GM18868 (cell line): ENCODE data around the gene ANXA6.

Source experiments
- ATAC-seq: cut with Tn5 transposase; IDR thresholded peaks from one replicate; pipeline ENCODE4 v1.9.1; 2021; ENCODE audit warnings: mild to moderate bottlenecking, moderate library complexity; ENCODE audit not compliant: unreplicated experiment

ANXA6 gene

GRCh38 chr5:151106509-151106908 is 51.1 kb downstream of the ANXA6 start:
- ATAC-seq, result no peak

DNA sequence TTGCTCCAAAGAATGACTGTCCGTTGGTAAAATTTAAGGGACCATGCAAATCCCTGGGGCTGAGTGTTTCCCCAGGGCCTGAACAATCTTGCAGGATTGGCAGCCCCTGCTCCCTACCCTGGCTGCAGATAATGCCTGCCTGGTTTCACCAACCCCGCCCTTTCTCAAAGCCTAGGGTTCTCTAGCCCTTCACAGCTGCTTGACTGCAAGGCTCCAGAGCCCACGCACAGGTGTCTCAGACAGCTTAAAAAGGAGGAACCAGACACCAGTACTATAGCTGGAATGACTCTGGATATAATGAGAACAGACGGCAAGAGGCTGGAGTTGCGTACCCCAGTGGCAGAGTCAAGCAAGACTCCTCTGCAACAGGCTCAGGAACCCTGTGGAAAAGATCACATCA is 51.5 kb downstream of the ANXA6 start:
- ATAC-seq, result no peak

DNA sequence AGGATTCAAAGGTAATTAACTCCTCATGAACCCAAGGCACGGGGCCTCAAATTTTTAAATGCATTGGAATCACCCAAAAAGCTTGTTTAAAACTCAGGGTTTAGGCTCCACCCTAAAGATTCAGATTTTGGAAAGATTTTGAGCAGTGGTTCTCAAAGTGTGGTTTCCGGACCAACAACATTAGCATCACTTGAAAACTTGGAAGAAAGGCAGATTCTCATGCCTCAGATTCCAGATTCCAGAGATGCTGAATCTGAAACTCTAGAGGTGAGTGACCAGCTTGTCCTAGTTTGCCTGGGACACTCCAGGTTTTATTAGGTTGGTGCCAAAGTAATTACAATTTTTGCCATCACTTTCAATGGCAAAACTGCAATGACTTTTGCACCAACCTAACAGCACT is 52.0 kb downstream of the ANXA6 start:
- ATAC-seq, result no peak

- ATAC-seq, result no peak
These were observed 52.8 kb downstream of the ANXA6 start for GRCh38 chr5:151104795-151105194.

DNA sequence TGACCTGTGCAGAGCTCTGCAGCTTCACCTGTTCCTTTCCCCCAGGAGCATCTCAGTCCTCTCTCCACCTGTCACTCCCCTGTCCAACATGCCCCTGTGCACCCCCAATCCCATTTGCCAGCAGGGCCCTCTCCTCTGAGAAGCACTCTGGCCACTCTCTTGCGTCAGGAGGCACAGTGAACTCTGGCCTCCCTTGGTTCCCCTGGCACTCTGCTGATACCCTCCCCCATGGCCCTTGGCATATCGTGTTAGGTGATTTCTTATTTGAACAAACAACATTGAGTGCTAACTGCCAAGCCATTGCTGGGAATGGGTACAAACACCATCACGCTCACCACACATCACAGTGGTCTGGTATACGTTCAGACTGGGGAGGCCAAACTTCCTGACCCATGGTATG is 55.8 kb downstream of the ANXA6 start:
- no peak for ATAC-seq

DNA sequence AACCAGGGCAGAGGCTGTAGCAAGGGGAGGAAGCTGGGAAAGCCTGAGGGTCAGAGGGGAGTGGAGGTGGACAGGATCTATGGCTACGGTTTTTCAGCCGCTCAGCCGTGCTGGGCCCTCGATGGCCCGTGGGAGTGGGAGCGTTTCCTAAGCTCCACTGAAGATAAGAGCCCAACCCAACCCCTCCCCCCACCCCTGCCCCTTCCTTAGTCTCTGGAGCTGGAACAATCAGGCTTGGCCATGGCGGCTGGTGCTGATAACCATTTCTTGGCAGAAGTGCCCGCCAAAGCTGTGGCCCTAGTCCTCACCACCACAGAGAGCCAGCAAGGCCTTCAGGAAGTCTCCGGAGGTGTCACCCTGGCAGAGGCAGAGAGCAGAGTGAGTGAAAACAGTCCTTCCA is 56.4 kb downstream of the ANXA6 start:
- no peak for ATAC-seq

GRCh38 chr5:151100681-151101080 is 56.9 kb downstream of the ANXA6 start:
- no peak for ATAC-seq

- no peak for ATAC-seq
These were observed 58.8 kb downstream of the ANXA6 start for GRCh38 chr5:151098768-151099121.

GRCh38 chr5:151097820-151098767 is 59.5 kb downstream of the ANXA6 start:
- peak; percentile 53 for ATAC-seq

DNA sequence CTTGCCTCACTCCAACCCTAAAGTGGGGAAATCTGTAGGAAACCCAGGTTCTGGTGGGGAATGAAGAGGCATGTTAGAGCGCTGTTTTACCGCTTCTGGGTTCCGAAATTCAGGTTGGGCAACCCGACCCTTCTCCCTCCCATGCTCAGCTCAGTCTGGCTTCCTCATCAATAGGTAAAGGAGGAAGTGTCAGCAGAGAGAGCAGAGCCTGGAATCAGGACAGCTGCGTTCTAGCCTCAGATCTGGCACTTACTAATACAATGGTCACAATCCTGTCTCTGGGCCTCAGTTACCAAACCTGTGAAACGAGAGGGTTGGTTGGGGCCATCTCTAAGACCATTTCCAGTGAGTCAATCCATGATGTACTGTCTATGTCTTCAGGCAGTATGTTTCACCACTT is 60.5 kb downstream of the ANXA6 start:
- no peak for ATAC-seq

DNA sequence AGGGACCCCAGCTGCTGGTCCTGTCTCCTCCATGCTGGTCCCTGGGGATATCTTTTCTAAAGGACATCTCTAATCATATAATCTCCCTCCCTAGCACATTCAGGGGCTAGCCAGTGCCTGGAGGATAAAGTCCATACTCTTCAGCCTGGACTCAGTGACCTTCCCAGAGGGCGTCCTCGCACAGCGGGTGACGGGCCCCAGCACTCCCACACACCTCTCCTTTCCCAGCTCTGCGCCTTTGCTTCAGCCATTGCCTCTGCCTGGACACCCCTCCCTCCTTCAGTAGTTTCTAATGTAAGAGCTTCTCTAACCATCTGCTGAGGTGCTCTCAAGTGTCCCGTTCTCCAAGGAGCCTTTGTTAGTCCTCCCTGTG is 61.6 kb downstream of the ANXA6 start:
- no peak for ATAC-seq

DNA sequence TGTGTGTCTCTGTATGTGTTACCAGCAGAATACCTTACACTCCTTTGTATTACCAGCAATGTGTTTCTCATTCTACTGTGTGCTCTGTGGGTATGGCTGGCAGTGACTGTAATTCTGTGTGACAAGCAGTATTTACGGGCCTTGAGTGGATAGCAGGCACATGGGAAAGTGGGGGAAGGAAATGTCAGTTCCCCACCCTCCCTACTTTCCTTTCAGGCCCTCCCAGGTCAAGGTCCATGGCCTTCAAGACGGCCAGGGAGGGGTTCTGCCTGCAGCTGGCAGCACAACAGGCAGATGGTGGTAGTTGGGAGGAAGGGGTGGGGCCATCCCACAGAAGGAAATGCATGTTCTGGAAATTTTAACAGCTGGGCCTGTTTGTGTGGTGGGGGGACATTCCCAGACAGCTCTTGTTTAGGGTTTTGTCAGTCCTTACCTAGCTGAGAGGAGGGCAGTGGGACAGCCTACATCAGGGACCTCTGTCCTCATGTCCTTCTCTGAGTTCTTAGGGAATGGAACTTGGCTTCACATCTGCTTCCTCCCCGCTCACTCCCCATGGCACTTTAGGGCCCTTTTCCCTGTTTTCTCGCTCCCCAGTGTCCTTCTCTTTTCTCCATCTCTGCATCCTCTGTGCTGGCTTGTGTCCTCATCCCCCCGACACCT is 62.1 kb downstream of the ANXA6 start:
- no peak for ATAC-seq

GRCh38 chr5:151094852-151095245 is 62.7 kb downstream of the ANXA6 start:
- ATAC-seq, result no peak

DNA sequence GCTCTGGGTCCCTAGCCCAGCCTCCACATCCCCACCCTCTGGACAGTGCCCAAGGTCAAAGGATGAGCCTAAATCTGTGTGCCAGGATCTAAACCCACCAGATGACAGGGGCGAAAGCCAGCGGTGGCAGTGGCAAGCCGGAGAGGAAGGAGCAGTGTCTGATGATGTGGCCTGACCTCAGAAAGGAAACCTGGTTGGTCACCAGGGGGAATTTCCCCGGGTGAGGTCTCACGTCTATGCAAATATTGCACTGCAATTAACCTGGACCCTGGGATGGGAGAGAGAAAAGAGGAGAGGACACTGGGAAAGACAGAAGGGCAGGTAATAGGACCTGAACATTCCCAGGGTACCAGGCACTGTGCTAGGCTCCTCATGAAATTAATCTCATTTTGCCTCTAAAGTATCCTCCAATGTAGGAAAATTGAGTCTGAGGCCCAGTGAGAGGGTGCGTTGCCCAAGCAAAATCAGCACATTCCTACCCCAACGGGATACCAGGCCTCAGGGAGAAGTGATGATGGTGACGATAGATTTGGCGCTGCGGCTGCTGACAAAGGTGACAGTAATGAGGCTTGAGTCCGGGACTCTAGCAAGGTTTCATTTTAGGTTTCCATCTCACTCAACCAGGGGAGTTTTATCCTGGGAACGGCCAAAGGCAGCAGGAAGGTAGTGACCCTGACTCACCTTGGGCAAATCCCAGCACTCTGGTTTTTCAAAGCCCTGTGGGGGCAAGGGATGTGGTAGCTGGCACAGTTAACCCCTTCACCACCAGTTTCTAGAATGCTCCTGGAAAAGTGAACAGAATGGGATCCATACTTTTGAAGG is 63.3 kb downstream of the ANXA6 start:
- ATAC-seq, result peak; percentile 69

- peak; percentile 0 for ATAC-seq
These were observed 64.1 kb downstream of the ANXA6 start for GRCh38 chr5:151093476-151093889.

GRCh38 chr5:151092762-151093161 is 64.8 kb downstream of the ANXA6 start:
- ATAC-seq, result no peak

DNA sequence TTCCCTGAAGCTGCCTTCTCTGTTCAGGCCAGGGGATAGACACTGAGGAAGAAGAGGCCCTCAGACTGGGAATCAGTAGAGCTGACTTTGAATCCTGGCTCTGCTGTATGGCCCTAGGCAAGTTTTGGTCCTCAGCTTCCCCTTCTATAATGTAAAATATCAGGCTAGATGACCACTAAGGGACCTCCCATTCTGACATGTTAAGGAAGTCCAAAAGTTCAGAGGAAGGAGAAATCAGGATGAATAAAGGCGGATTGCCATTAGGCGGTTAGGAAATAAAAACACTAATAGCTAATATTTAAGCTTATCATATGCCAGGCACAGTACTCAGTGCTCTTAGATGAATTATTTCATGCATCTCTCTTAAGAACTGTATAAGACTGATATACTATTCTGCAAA is 67.9 kb downstream of the ANXA6 start:
- no peak for ATAC-seq

GRCh38 chr5:151088986-151089385 is 68.6 kb downstream of the ANXA6 start:
- no peak for ATAC-seq

DNA sequence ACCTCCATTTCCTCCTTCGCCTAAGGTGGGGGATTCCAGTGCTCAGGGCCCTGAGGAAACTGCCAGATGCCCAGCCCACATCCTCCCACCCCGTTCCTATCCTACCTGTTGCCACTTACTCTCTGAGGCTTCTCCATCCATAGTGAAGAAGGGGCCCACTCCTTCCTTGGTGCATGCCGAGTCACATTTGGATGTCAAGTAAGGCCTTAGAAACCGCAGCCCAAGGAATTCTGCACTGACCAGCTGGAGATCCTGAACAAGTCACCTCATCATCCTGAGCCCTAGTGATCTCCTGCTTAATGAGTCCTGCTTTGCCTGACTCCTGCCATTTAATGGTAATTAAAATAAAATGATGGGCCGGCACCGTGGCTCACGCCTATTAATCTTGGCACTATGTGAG is 70.1 kb downstream of the ANXA6 start:
- no peak for ATAC-seq

- ATAC-seq, result peak; percentile 72
These were observed 70.6 kb downstream of the ANXA6 start for GRCh38 chr5:151086905-151087360.

GRCh38 chr5:151086192-151086869 is 71.2 kb downstream of the ANXA6 start:
- no peak for ATAC-seq
